AML-193 (cell line): ENCODE results near the gene CD4.

Experiments used
- DNase-seq, 2 experiments: peaks; one replicate each; lab custom pipeline; 2025; lab: John Stamatoyannopoulos, UW

CD4 gene

DNA sequence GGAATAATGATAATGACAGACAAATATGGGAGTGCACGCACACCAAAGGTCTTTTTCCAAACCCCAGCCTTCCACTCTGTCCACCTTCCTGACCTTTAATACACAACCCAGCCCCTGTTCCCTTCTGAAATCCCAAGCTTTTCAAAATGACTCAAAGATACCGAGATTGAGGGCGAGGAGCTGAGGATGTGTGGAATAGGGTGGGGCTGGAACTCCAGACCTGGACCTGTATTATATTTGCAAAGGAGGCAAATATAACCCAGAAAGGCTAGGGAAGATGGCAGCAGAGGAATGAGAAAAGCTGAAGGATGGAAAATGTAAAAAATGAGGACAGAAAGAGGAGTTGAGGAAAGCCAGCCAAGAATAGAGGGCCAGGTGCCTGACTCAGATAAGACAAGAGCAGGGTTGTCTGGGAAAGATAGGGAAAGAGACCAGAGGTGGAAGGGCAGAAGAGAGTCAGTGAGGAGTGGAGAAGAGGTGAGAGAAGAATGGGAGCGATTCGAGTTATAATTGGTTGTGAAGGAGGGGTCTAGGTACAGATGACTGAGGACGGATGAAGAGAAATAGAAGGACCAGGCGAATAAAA lies 24.2 kb upstream of the CD4 start:
- DNase-seq = no peak

DNA sequence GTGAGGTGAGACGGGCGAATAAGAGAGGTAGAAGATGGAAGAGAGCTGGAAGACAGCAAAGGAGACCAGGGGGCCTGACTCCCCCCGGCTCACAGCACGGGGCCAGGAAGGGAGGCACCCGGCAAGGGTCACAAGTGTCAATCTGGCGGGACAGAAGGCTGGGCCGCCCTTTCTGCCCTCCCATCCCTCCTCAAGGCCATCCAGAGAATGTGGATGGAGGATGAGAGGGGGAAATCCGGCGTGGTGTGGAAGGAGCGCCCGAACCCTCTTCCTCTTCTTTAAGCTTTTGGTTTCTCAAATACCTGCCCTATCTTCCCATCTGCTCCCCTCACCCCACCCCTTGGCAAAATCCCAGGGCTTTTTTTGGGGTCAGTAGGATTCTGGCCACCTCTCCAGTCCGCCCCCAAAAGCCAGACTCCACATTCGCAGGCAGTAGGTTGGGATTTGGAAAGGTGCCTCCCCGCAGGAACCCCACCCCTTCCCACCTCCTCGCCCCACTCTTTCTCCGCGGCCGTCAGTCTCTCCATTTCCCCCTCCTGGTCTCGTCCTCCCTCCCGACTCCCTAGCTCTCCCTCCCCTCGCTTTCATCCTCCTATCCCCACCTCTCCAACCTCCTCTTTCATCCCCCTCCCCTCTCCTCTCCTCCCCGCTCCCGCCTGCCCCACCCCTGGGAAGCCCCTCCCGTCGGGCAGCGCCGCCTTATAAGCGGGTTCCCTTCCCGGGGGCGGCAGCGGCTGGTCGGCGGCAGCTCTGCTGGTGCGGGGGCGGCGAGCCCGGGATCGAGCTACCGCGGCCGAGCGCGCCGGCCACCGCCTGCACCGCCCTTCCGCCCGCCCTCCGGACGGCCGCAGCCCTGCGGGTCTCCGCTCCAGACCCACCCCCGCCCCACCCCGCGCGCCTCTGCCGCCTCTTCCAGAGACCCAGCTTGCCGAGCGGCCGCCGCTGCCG lies 23.4 kb upstream of the CD4 start, which contains the start of gene PTMS:
PTMS (plus strand) TSS at position 730 of the 948 bp plus-strand sequence. CDS start 343 bp downstream, outside the sequence.
- no peak for DNase-seq

DNA sequence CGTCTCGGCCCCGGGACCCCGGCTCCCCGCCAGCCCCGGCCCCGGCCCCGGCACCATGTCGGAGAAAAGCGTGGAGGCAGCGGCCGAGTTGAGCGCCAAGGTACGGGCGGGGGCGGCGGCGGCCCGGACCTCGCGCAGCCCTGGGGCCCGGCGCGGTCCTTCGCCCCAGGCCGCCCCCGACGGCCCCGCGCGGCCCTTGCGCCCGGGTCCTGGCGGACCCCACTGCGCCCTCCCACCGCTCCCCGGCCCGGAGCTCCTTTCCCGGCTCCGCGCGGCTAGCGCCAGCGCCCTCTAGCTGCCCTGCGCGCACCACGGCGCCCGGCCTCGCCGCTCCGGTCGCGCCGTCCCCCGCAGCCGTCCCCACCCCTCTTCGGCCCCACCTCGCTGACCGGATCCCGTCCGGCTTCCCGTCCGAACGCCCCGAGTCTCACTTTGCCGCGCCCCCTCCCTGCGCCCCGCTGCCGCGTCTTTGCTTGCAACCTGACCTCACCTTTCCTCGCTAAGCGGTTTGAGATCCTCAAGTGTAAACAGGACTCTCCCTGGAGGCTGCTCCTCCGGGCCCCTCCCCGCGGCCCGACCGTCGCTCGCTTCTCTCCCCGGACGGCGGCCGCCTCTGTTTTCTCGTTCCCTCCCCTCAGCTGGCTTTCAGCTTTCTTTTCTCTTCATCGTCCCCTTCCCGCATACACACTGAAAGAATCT lies 22.5 kb upstream of the CD4 start:
- peak; percentile 45 to 55 for DNase-seq

DNA sequence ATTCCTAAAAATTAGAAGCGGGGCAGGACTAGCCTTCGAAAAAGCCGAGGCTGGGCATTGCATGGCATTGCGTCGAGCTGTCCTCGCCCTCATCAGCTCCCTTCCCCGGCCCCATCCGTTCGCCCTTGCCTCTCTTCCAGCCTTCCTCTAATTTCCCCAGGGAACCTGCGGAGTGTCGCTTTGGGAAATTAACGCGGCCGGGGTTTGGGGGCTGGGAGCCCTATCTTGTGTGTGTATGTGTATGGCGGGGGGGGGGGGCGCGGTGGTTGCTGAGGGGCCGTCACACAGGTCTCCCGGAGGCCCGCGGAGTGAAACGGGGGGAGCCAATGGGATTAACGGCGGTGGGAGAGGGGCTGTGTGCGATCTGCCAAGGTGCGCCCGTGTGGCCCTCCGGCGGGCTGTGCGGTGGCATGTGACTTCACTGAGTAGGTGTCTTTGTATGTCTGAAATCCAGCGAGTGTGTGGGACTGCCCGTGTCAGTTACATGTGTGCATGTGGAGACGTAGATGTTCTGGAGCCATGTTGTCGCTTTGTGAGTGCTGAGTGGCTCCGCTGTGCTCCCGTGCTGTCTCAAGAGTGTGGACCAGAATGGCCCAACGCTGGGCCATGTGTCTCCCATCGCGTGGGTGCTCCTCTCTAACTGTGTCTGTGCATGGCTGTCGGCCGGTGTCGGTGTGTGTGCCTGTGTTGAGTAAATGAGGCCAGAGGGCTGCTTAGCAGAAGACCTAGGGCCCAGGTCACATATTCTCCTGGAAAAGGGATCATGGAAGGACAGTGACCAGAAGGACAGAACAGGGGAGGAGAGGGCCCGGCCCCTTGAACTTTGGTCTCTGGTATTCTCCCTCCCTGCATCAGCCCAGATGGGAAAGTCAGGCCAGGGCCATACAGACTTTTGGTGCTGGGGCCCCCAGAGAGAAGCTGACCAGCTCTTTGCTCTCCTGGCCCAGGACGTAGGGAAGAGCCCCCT lies 21.7 kb upstream of the CD4 start:
- DNase-seq = no peak

DNA sequence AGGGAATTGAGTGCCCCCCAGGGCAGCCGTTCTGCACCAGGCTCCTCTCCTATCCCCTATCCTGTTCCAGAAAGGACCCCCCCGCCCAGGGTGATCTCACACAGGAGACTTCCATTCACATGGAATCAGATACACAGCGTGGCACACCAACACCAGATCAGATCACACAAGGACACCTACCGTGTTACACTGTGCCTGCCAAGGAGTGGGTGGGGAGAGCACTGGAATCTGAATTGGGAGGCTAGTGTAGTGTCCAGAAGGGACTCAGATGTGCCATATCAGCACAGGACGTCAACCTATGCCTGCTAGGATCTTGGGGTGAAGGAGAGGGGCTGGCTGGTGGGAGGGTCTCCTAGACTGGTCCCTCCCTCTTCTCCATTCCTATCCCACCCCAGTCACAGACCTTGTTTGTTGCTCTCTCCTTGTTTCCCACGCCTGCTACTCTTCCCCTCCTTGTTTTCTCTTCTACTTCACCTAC lies 20.9 kb upstream of the CD4 start:
- DNase-seq = no peak

DNA sequence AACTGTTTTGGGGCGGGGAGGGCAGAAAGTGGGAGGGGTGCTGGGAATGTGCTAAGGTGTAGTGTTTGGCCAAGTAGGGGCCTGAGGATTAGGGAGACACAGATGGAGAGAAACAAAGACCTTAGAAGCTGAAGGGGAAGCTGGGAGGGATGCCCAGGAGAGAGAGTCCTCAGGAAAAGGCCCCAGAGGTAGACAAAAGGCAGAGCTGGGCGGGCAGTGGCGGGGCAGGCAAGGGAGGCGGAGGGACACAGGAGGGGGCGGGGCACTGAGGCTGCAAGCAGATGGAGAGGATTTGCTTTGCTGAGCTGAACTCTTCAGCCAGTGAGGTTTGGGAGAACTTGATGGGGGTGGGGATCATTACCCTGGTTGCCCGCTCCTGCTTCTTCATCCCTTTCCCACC lies 20.3 kb upstream of the CD4 start:
- no peak for DNase-seq

DNA sequence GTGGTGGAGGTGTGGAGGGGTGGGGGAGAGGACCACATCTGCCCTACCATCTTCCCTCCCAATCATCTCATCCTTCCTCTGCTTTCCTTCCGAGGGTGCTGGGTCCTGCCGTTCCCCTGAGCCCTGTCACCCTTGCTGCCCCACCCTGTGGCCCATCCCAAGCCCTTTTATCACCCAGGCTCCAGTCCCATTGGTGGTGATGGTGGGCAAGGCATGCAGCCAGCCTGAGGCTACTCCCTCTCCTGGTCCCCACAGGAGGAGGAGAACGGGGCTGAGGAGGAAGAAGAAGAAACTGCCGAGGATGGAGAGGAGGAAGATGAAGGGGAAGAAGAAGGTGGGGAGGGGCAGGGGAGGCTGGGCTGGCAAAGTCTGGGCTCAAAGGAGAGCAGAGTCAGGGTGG lies 19.7 kb upstream of the CD4 start:
- no peak for DNase-seq

DNA sequence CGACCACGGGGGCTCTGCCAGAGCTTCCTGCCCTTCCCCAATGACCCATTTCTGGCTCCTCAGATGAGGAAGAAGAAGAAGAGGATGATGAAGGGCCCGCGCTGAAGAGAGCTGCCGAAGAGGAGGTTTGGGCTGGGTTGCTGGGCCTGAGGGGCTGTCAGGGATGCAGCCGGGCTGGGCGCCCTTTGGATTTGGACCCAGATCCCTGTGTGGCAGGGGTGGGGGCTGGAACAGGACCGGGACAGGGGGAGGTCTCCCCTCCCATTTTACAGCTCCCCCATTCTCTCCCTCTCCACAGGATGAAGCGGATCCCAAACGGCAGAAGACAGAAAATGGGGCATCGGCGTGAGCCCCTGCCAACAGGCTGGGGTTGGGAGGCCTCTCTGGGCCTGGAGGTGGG lies 19.2 kb upstream of the CD4 start:
- no peak for DNase-seq

DNA sequence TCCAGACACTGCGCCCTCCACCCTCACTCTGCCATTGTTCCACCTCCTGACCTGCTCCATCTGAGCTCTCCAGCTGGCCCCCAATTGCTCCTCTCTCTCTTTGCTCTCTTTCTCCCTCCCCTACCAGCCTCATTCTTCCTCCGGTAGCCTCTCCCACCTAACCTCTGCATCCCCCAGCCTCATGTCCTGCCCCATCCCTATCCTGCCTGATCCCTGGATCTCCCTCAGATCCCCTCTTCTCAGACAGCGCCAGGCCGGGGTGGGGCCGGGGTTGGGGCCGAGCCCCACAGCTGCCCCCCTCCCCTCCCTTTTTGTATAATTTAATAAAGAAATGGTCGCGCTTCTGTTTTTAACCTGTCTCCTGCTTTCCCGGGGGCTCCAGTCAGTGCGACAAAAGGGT lies 18.7 kb upstream of the CD4 start:
- no peak for DNase-seq

DNA sequence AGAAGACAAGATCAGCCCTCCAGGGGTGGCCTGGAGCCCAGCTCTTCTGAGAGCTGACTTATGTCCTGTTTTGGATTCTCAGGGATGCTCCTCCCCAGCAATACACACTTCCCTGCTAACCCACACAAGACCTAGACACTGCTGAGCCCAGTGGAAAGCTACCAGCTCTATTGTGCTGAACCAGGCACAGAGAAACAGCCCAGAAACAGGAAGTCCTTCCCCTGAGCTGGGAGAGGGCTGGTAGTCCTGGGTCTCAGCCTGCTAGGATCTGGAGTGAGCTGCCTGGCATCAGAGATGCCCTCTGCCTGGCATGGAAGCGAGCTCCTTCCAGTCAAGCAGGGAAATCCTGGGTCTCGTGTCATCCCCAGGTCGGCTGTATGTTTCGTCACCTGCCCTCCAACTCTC lies 18.2 kb upstream of the CD4 start:
- DNase-seq = peak; percentile 9 to 30

DNA sequence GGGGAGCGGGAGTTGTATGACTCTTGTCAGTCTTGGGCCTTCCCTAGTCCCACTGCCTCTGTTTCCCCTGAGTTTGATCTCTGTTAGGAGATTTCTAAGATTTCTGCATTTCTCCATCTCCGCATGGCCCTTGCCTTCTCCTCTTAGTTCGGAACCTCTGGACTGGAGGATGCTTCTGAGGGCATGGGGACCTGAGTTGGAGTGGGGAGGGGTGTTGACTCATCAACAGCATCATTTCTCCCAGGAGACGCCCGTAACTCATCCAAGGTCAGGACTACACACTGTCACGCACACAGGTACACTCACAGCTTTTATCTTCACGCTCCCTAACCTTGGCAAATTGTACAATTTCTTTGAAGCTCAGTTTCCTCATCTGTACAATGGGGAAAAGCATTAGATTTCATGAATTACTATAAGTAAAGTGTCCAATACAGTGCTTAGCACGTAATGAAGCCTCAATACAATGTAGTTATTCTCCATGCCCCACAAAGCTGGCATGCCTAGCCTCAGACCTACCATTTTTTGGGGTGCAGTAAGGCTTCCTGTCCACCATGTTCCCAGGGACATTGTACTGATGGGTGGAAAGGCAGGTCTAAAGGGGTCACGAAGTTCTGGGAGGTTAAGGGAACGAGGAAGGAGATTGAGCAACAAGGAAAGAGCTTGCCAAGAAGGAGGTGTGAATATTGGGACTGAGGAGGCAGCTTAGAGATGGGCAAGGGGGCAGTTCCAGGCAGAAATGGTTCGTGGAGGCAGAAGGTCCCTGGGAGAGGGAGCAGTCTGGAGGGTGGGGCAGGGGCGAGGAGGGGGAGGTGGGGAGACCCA lies 17.6 kb upstream of the CD4 start:
- DNase-seq = no peak

DNA sequence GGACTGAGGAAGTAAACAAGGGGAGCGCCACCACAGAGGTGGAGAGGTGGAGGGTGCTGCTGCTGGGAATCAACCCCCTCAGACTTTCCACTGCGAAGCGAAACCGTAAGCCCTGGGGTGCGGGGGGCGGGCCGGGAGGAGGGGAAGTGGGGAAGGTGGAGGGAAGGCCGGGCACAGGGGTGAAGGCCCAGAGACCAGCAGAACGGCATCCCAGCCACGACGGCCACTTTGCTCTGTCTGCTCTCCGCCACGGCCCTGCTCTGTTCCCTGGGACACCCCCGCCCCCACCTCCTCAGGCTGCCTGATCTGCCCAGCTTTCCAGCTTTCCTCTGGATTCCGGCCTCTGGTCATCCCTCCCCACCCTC lies 17.0 kb upstream of the CD4 start, which contains the start of gene LAG3:
LAG3 (plus strand) TSS at position 190 of the 365 bp plus-strand sequence. CDS start 333 bp downstream, outside the sequence.
- no peak for DNase-seq

DNA sequence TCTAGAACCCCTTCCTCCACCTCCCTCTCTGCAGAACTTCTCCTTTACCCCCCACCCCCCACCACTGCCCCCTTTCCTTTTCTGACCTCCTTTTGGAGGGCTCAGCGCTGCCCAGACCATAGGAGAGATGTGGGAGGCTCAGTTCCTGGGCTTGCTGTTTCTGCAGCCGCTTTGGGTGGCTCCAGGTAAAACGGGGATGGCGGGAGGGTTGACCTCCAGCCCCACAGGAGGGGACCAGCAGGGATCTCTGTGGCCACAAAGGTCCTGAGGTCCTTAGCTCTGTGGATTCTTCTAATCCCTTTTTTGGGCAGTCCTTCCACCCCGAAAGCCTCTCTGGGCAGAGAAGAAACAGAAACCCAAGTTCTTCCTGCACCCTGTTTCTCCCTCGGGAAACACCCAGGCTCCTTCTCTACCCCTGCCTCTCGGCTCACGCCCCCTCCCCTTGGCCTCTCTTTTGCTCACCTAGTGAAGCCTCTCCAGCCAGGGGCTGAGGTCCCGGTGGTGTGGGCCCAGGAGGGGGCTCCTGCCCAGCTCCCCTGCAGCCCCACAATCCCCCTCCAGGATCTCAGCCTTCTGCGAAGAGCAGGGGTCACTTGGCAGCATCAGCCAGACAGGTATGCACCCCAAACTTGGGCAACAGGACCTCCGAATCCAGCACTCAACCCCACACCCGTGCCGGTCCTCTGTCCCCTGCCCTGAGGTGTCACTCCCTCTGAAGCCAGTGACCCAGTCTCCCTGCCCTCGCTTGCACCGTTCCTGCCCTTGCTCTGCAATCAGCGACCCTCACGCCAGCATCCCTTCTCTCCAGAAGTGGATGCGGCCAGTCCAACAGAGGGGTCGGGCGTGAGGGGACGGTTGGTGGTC lies 16.4 kb upstream of the CD4 start:
- no peak for DNase-seq

DNA sequence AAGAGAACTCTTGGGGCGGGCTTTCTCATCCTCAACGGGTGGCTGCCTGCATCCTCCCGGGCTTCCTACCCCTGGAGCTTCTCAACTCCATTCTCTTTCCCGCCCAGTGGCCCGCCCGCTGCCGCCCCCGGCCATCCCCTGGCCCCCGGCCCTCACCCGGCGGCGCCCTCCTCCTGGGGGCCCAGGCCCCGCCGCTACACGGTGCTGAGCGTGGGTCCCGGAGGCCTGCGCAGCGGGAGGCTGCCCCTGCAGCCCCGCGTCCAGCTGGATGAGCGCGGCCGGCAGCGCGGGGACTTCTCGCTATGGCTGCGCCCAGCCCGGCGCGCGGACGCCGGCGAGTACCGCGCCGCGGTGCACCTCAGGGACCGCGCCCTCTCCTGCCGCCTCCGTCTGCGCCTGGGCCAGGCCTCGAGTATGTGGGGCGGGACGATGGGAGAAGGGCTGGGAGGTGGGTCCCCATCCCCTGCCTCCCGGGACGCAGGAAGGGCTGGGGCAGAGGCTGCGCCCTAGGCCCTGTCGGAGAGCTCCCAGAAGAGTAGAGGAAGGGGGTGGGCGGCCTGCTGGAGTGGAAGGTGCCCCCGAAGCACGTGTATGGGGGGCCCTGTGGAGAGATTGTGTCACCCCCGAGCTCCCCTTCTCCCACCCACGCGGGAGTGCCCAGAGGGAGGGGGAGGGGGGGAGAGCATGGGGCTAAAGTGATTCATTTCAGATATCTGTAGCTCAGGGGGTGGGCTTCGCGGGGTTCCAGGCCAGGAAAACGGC lies 15.6 kb upstream of the CD4 start:
- DNase-seq = no peak

DNA sequence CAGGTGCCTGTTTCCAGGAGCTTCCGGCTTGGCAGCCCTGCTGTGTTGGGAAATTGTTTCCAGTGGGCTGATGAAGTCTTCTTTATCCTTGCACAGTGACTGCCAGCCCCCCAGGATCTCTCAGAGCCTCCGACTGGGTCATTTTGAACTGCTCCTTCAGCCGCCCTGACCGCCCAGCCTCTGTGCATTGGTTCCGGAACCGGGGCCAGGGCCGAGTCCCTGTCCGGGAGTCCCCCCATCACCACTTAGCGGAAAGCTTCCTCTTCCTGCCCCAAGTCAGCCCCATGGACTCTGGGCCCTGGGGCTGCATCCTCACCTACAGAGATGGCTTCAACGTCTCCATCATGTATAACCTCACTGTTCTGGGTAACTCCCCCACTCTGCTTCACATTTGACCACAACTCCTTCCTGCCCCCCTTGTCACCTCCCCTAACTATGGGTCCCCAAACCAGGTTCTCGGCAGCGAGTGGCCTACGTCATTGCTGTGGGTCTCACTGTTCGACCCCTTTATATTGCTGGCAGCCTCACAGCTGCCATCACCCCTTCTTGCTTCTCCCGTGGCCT lies 14.7 kb upstream of the CD4 start:
- no peak for DNase-seq

DNA sequence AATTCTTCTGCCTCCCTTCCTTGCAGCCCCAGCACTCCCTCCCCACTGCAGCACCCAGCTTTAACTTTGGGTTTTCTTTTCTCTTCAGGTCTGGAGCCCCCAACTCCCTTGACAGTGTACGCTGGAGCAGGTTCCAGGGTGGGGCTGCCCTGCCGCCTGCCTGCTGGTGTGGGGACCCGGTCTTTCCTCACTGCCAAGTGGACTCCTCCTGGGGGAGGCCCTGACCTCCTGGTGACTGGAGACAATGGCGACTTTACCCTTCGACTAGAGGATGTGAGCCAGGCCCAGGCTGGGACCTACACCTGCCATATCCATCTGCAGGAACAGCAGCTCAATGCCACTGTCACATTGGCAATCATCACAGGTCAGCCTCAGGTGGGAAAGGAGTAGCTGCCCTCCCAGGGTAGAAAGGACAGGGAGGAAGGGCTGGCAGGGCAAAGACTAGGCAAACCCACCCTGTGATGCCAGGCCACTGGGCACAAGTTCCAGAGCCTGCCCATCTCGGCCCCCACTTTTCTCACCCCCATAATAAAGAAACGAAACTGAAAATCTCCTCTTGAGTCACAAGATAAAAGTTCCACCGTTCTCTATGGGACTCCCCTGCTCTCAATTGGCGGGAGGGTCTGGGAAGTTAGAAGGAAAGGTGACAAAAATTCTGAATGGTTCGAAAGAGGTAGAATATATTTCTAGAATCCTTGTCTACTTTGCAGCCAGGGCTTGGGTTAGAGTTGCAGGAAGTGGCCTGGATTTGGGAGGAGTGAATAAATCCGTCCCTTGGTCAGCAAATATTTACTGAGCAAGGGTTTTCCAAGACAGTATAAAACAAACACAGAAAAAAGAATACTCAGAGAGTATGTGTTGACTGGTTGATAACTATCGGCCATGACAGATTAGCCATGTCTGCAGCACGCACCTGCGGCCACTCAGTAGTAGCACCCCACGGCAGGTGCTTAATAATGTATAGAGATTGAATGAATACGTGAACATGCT lies 13.8 kb upstream of the CD4 start:
- DNase-seq = no peak

DNA sequence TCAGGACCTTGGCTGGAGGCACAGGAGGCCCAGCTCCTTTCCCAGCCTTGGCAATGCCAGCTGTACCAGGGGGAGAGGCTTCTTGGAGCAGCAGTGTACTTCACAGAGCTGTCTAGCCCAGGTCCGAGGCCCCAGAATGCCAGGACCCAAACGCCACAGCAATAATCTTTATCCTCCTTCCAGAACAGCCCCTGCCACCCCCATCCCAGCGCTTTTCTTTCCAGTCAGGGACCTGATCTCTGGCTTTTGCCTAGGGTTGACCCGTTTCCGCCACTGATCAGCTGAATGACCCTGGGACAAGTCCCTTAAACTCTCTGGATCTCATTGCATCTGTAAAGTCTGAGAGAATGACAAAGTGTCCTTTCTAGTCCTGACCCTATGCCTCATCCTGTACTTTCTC lies 11.9 kb upstream of the CD4 start:
- no peak for DNase-seq
